Esophagus muscularis mucosa (tissue), 4 donors: ENCODE results near the gene ARHGAP12. TPM values are rescaled to one million over a fixed set of nuclear protein-coding genes. Genes with fewer than 3 reads are reported as not detected.

Source experiments
- DNase-seq: peaks from one replicate; pipeline ENCODE4 v3.0.0-alpha.2; 2017; ENCODE audit errors: extremely low spot score
- H3K27ac ChIP-seq, 4 donors: fragments of 200-600 bp; sonication (generic); replicated peaks in 1 of 4; 1 replicate in 3 of 4; 2 replicates in 1 of 4; pipeline ENCODE4 v1.5.1; 2016 to 2019; ENCODE audit warnings: mild to moderate bottlenecking in 1 of 4
- H3K27me3 ChIP-seq, 4 donors: fragments of 200-600 bp; sonication (generic); one replicate each; pipeline versions ENCODE4 v1.5.1 to v1.6.0; 2016 to 2019
- H3K36me3 ChIP-seq, 4 donors: fragments of 200-600 bp; sonication (generic); one replicate each; pipeline ENCODE4 v1.5.1; 2016 to 2019
- H3K4me1 ChIP-seq, 4 donors: fragments of 200-600 bp; sonication (generic); one replicate each; pipeline ENCODE4 v1.5.1; 2016 to 2019
- H3K4me3 ChIP-seq, 4 donors: fragments of 200-600 bp; sonication (generic); 1 replicate in 2 of 4; 2 replicates in 2 of 4; pipeline ENCODE4 v1.5.1; 2016 to 2019; ENCODE audit warnings: mild to moderate bottlenecking in 4 of 4, moderate library complexity in 1 of 4
- H3K9me3 ChIP-seq, 4 donors: fragments of 200-600 bp; sonication (generic); 1 replicate in 3 of 4; 2 replicates in 1 of 4; pipeline ENCODE4 v1.5.1; 2016 to 2019
- CTCF ChIP-seq, 3 experiments: fragments of 200-600 bp in 2 of 3; fragments of 450-650 bp in 1 of 3; sonication (generic) in 2 of 3; IDR thresholded peaks; one replicate each; pipeline ENCODE4 v1.5.1; 2017 to 2019; ENCODE audit warnings: antibody characterized with exemption in 3 of 3, mild to moderate bottlenecking in 2 of 3, moderate library complexity in 1 of 3
- EP300 ChIP-seq: sonication (generic); formaldehyde crosslinking; IDR thresholded peaks from one replicate; pipeline ENCODE4 v1.6.1; 2017; ENCODE audit warnings: antibody characterized with exemption
- POLR2A ChIP-seq: fragments of 450-650 bp; IDR thresholded peaks from one replicate; pipeline ENCODE4 v1.6.1; 2017; ENCODE audit warnings: antibody characterized with exemption, moderate library complexity, mild to moderate bottlenecking, low read depth
- POLR2AphosphoS5 ChIP-seq, 2 donors: sonication (generic); formaldehyde crosslinking; IDR thresholded peaks; one replicate each; pipeline ENCODE4 v1.6.1; 2017; ENCODE audit warnings: antibody characterized with exemption in 2 of 2
- WGBS: methylation state at CpG from one replicate; pipeline ENCODE4 v1.1.5; 2018; 5-methylcytosine and 5-hydroxymethylcytosine counted together
- intact Hi-C: fragments of 100-400 bp; cut with DNase I; formaldehyde crosslinking; loops from one replicate; pipeline ENCODE4 v1.15.1; 2023
- total RNA-seq, 4 donors: library from RNA; depleted of rRNA; stranded (reverse); fragments of >200 nt; gene quantifications; one replicate each; pipeline versions ENCODE4 v1.1.0 to v1.2.1, GENCODE V29; 2016

ARHGAP12 gene
- total RNA-seq, 4 donors from 2014 or later: 25.6 to 48.2 (median 35.8) TPM

- no peaks in the 10 kb centered on the region for H3K9me3 ChIP-seq
- WGBS: 72% methylated on average over 4 of the region's 4 CpGs
- H3K36me3 ChIP-seq: no peaks in the 10 kb centered on the region
- H3K27ac ChIP-seq: no peak overlapping the region
- H3K27me3 ChIP-seq: no peaks in the 10 kb centered on the region
- intact Hi-C loops: no loop called here
- H3K4me3 ChIP-seq: no peak overlapping the region
- no peak for DNase-seq
- no peak for TF ChIP-seq EP300
- TF ChIP-seq POLR2A: no peak
- TF ChIP-seq POLR2AphosphoS5 (IDR thresholded peaks at IDR 0.05): no peak
- TF ChIP-seq CTCF (IDR thresholded peaks at IDR 0.05): no peak
- H3K4me1 ChIP-seq: peaks cover 3 to 24% (median 18%) of the 10 kb centered on the region in 4 donors
Measured at GRCh38 chr10:31921031-31921430, 7.6 kb downstream of the ARHGAP12 start.

- no peaks in the 10 kb centered on the region for H3K9me3 ChIP-seq
- no peaks in the 10 kb centered on the region for H3K27me3 ChIP-seq
- no peak for DNase-seq
- H3K36me3 ChIP-seq: no peaks in the 10 kb centered on the region
- H3K4me3 ChIP-seq: no peak overlapping the region
- intact Hi-C loops: no loop called here
- H3K27ac ChIP-seq: no peak overlapping the region
- WGBS: 89% methylated on average over 2 of the region's 2 CpGs
- H3K4me1 ChIP-seq: peaks cover 0 to 19% (median 14%) of the 10 kb centered on the region in 4 donors
- no peak for TF ChIP-seq POLR2AphosphoS5 (IDR thresholded peaks at IDR 0.05)
- no peak for TF ChIP-seq EP300
- no peak for TF ChIP-seq POLR2A
- TF ChIP-seq CTCF (IDR thresholded peaks at IDR 0.05): no peak
Measured at GRCh38 chr10:31920538-31920937, 8.1 kb downstream of the ARHGAP12 start.

GRCh38 chr10:31918671-31919409 lies 9.8 kb downstream of the ARHGAP12 start:
- no peaks in the 10 kb centered on the region for H3K27me3 ChIP-seq
- H3K4me3 ChIP-seq: no peak overlapping the region
- no peak overlapping the region for H3K27ac ChIP-seq
- H3K4me1 ChIP-seq: peaks cover under 1 to 10% (median 6%) of the 10 kb centered on the region in 4 donors
- H3K36me3 ChIP-seq: no peaks in the 10 kb centered on the region
- no peaks in the 10 kb centered on the region for H3K9me3 ChIP-seq
- intact Hi-C loops: no loop called here
- TF ChIP-seq POLR2AphosphoS5 (IDR thresholded peaks at IDR 0.05) (no peak), EP300 (no peak), CTCF (IDR thresholded peaks at IDR 0.05) (no peak), POLR2A (no peak)
- no peak for DNase-seq
- 90% methylated on average over 2 of the region's 2 CpGs for WGBS

- TF ChIP-seq POLR2AphosphoS5 (IDR thresholded peaks at IDR 0.05) (no peak), CTCF (IDR thresholded peaks at IDR 0.05) (no peak)
- 93% methylated on average over 2 of the region's 2 CpGs for WGBS
- H3K36me3 ChIP-seq: no peaks in the 10 kb centered on the region
- H3K4me3 ChIP-seq: no peak overlapping the region
- no peak overlapping the region for H3K27ac ChIP-seq
- peaks cover 18 to 29% (median 24%) of the 10 kb centered on the region in 4 donors for H3K4me1 ChIP-seq
- no peaks in the 10 kb centered on the region for H3K9me3 ChIP-seq
- H3K27me3 ChIP-seq: no peaks in the 10 kb centered on the region
- no peak for DNase-seq
- intact Hi-C loops: no loop called here
Measured at GRCh38 chr10:31914370-31914769, 14.3 kb downstream of the ARHGAP12 start.
